A549 treated with DMSO at 1 μM for 4 hours (cell line): ENCODE results near the gene PTPDC1. TPM values are rescaled to one million over a fixed set of nuclear protein-coding genes. Genes with fewer than 3 reads are reported as not detected.

Experiments used
- total RNA-seq: library from RNA; stranded (reverse); fragments of 200-300 nt; extraction: Qiagen RNA extraction; gene quantifications from 5 replicates; pipeline ENCODE4 v1.2.3, GENCODE V29; 2022; ENCODE audit warnings: low read depth

The PTPDC1 gene
- total RNA-seq = 3.8 to 4.4 TPM (median 4.3 TPM) in 5 replicates

GRCh38 chr9:94084314-94084713 lies at the start of gene PTPDC1:
Gene PTPDC1, plus strand, starts transcription at chr9:94084464. Its CDS starts 67 bp downstream, at chr9:94084531.

Other genes with a start within 250 kb of the PTPDC1 start
- 7.3 to 12.6 TPM (median 10.8 TPM) in 5 replicates for gene BARX1, start 129.1 kb upstream of the PTPDC1 start, total RNA-seq
- gene ZNF169, start 174.8 kb downstream of the PTPDC1 start, total RNA-seq = 1.4 to 2.2 TPM (median 1.7 TPM) in 5 replicates
- gene NUTM2F, start 244.2 kb downstream of the PTPDC1 start, total RNA-seq = not detected in 5 replicates